Breast epithelium (tissue), 4 donors: ENCODE measurements around the gene AK8. TPM values are rescaled to one million over a fixed set of nuclear protein-coding genes. Genes with fewer than 3 reads are reported as not detected.

Experiments
- DNase-seq, 2 donors: peaks; one replicate each; pipeline ENCODE4 v3.0.0-alpha.2; 2019; ENCODE audit warnings: low spot score in 2 of 2
- H3K27ac ChIP-seq, 2 donors: fragments of 200-600 bp; sonication (generic) in 1 of 2; one replicate each; pipeline ENCODE4 v1.5.1; 2016 to 2019; ENCODE audit warnings: mild to moderate bottlenecking in 1 of 2
- H3K27me3 ChIP-seq, 2 donors: fragments of 200-600 bp; sonication (generic) in 1 of 2; one replicate each; pipeline versions ENCODE4 v1.5.1 to v1.6.0; 2017 to 2019; ENCODE audit warnings: control low read depth in 1 of 2, mild to moderate bottlenecking in 1 of 2
- H3K36me3 ChIP-seq: fragments of 200-600 bp; one replicate; pipeline ENCODE4 v1.5.1; 2019
- H3K4me1 ChIP-seq, 2 donors: fragments of 200-600 bp; sonication (generic); one replicate each; pipeline ENCODE4 v1.5.1; 2016 to 2019; ENCODE audit warnings: control low read depth in 1 of 2
- H3K4me3 ChIP-seq, 3 donors: fragments of 200-600 bp; sonication (generic); 1 replicate in 2 of 3; 2 replicates in 1 of 3; pipeline ENCODE4 v1.5.1; 2016 to 2019; ENCODE audit warnings: mild to moderate bottlenecking in 3 of 3, moderate library complexity in 2 of 3
- H3K9me3 ChIP-seq, 2 donors: fragments of 200-600 bp; sonication (generic) in 1 of 2; one replicate each; pipeline ENCODE4 v1.5.1; 2016 to 2019; ENCODE audit warnings: control low read depth in 1 of 2
- POLR2A ChIP-seq: fragments of 450-650 bp; IDR thresholded peaks from one replicate; pipeline ENCODE4 v1.6.1; 2016; ENCODE audit warnings: antibody characterized with exemption, mild to moderate bottlenecking, moderate library complexity
- POLR2AphosphoS5 ChIP-seq, 3 donors: sonication (generic); formaldehyde crosslinking; IDR thresholded peaks; one replicate each; pipeline ENCODE4 v1.6.1; 2017; ENCODE audit warnings: antibody characterized with exemption in 3 of 3
- intact Hi-C: fragments of 100-400 bp; cut with DNase I; formaldehyde crosslinking; loops from one replicate; pipeline ENCODE4 v1.15.1; 2023; ENCODE audit warnings: low total_unique reads
- total RNA-seq, 3 donors: library from RNA; depleted of rRNA; stranded (reverse); fragments of >200 nt; gene quantifications; one replicate each; pipeline ENCODE4 v1.1.0, GENCODE V29; 2016
- TF ChIP-seq, protein P1 (sequence below), 3 donors: fragments of 450-650 bp; IDR thresholded peaks; one replicate each; pipeline ENCODE4 v1.5.1; 2016 to 2017; ENCODE audit warnings: antibody characterized with exemption in 3 of 3, mild to moderate bottlenecking in 3 of 3, moderate library complexity in 3 of 3

Gene AK8
- total RNA-seq, 3 donors from 2014 or later: 0.66 to 2.6 (median 1.0) TPM

DNA sequence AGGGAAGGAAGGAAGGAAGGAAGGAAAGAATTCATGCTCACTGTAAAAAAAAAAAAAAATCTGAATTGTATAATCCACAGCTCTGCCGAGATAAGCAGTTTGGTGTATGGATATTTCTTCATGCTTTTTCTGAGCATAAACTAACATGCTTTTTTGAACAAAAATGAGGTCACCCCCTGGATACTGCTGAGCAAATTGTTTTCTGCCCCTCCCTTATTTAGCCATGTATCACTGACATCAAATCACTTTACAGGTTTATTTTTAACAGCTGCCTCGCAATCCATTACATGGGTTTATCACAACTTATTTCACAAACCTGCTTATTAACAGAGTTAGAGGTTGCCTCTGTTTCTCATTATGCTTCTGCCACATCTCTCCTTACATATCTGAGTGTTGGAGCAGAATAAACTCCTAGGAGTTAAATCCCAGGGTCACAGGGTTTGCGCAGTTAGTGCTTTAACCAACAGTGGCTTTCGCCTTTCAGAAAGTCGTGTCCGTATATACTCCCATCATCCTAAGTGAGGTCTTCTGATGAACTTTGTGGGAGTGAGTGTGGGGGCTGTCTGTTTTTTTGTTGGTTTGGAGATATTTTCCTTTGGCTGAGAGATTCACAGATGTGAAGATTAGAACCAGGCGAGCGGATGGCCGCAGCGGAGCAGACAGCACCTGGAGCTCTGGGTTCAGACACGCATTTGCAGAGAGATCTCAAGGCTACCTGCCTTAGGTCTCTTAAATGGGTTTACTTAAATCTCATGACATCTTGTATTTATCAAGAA lies 57.7 kb downstream of the AK8 start:
- Histone ChIP-seq H3K27me3 (no peaks in the 10 kb centered on the region), H3K27ac (no peak overlapping the region), H3K4me1 (no peaks in the 10 kb centered on the region), H3K36me3 (no peaks in the 10 kb centered on the region), H3K9me3 (no peaks in the 10 kb centered on the region), H3K4me3 (no peak overlapping the region)
- DNase-seq: no peak
- intact Hi-C loops: no loop called here
- TF ChIP-seq POLR2A (no peak), POLR2AphosphoS5 (IDR thresholded peaks at IDR 0.05) (no peak)
- TF ChIP-seq, protein P1, sequence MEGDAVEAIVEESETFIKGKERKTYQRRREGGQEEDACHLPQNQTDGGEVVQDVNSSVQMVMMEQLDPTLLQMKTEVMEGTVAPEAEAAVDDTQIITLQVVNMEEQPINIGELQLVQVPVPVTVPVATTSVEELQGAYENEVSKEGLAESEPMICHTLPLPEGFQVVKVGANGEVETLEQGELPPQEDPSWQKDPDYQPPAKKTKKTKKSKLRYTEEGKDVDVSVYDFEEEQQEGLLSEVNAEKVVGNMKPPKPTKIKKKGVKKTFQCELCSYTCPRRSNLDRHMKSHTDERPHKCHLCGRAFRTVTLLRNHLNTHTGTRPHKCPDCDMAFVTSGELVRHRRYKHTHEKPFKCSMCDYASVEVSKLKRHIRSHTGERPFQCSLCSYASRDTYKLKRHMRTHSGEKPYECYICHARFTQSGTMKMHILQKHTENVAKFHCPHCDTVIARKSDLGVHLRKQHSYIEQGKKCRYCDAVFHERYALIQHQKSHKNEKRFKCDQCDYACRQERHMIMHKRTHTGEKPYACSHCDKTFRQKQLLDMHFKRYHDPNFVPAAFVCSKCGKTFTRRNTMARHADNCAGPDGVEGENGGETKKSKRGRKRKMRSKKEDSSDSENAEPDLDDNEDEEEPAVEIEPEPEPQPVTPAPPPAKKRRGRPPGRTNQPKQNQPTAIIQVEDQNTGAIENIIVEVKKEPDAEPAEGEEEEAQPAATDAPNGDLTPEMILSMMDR (IDR thresholded peaks at IDR 0.05): no peak

DNA sequence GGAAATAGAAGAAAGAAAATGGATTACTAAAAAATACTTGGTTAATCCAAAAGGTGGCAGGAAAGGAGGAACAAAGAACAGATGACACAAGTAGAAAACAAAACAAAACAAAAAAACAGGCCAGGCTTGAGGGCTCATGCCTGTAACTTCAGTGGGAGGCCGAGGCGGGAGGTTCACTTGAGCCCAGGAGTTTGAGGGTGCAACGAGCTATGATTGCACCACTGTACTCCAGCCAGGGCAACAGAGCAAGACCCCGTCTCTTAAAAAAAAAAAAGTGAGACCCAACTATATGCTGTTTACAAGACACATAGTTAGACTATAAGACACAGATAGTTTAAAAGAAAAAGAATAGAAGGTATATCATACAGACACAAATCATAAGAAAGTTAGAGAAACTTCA lies 59.5 kb downstream of the AK8 start:
- H3K9me3 ChIP-seq: no peaks in the 10 kb centered on the region
- H3K4me1 ChIP-seq: no peaks in the 10 kb centered on the region
- no peaks in the 10 kb centered on the region for H3K36me3 ChIP-seq
- no peak overlapping the region for H3K27ac ChIP-seq
- H3K27me3 ChIP-seq: no peaks in the 10 kb centered on the region
- no peak for DNase-seq
- TF ChIP-seq POLR2AphosphoS5 (IDR thresholded peaks at IDR 0.05): no peak
- no peak for TF ChIP-seq POLR2A
- TF ChIP-seq, protein P1 (IDR thresholded peaks at IDR 0.05): no peak
- H3K4me3 ChIP-seq: no peak overlapping the region
- intact Hi-C loops: no loop called here

DNA sequence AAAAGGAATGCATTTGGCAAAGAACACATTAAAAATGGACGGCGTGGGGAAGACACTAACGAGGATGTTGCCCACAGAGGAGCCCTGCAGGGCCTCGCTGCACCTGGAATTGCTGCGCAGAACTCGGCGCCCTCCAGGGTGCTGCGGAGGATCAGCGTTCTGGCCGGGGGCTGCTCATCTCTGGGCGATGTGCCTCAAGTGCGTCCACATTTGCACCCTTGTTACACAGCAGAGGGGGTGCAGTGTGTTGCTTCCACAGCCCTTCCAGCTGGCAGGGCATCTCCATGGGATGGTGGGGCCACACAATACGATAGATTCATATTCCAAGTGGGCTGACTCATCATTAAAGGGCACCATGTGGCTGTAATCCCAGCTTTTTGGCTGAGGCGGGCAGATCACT lies 63.1 kb downstream of the AK8 start:
- no peak overlapping the region for H3K4me3 ChIP-seq
- intact Hi-C loops: no loop called here
- no peaks in the 10 kb centered on the region for H3K9me3 ChIP-seq
- no peaks in the 10 kb centered on the region for H3K27me3 ChIP-seq
- no peaks in the 10 kb centered on the region for H3K4me1 ChIP-seq
- no peak overlapping the region for H3K27ac ChIP-seq
- TF ChIP-seq, protein P1 (IDR thresholded peaks at IDR 0.05): no peak
- TF ChIP-seq POLR2AphosphoS5 (IDR thresholded peaks at IDR 0.05) (no peak), POLR2A (no peak)
- no peak for DNase-seq
- no peaks in the 10 kb centered on the region for H3K36me3 ChIP-seq

DNA sequence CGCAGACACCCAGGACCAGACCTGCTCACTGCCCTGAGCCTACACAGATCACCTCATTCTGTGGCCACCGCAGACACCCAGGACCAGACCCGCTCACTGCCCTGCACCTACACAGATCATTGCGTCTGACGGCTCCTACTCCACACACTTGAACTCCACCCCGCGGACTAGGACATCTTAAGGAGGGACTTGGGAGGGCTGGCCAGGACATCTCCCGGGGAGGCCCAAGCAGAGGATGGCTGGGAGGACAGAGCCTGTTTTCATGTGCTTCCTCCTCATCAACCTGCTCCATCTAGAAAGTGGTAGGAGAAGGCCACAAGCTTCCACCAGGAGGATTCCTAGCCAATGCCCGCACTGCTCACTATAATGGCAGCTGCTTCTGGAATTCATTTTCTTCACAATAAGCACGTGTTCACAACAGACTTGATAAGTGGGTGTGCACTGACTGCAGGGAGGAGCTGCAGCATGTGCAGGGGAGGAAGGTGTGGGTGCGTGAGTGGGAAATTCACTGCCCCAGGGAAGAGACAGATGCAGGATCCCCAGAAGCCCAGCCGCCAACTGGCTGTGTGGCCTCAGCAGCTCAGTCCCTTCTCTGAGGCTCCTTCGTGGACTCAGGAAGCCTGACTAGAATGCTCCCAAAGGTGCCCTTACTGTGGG lies 64.8 kb downstream of the AK8 start:
- Histone ChIP-seq H3K4me3 (no peak overlapping the region), H3K36me3 (no peaks in the 10 kb centered on the region), H3K4me1 (no peaks in the 10 kb centered on the region), H3K9me3 (no peaks in the 10 kb centered on the region), H3K27me3 (no peaks in the 10 kb centered on the region), H3K27ac (no peak overlapping the region)
- intact Hi-C loops: no loop called here
- no peak for DNase-seq
- TF ChIP-seq, protein P1 (IDR thresholded peaks at IDR 0.05): no peak
- no peak for TF ChIP-seq POLR2AphosphoS5 (IDR thresholded peaks at IDR 0.05)
- no peak for TF ChIP-seq POLR2A

DNA sequence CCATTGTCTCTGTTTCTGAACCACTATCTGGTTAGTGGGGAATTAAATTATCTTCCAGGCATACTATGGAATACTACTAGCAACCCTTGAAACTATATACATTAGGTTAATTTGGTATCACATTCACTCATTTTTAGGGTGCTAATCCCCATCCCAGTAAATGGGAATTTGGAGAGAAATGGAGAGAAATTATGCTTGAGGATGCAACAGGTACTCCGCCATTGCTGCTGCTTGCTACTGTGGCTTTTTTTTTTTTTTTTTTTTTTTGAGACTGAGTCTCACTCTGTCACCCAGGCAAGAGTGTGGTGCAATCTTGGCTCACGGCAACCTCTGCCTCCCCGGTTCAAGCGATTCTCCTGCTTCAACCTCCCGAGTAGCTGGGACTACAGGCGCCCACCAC lies 66.1 kb downstream of the AK8 start:
- no peak for DNase-seq
- Histone ChIP-seq H3K9me3 (no peaks in the 10 kb centered on the region), H3K27ac (no peak overlapping the region), H3K4me1 (no peaks in the 10 kb centered on the region), H3K36me3 (no peaks in the 10 kb centered on the region), H3K27me3 (no peaks in the 10 kb centered on the region), H3K4me3 (no peak overlapping the region)
- intact Hi-C loops: no loop called here
- TF ChIP-seq, protein P1 (IDR thresholded peaks at IDR 0.05): no peak
- TF ChIP-seq POLR2A: no peak
- TF ChIP-seq POLR2AphosphoS5 (IDR thresholded peaks at IDR 0.05): no peak
